ENCODE measurements around the gene ABHD11.
A peak's percentile ranks its signal among the peaks of the same experiment; 100 is the strongest.
"Not testable (repeated sequence)": the region's sequence is repeated elsewhere in the genome, so short reads cannot be mapped to it uniquely, and the experiment has no call there.

ABHD11 gene

DNA sequence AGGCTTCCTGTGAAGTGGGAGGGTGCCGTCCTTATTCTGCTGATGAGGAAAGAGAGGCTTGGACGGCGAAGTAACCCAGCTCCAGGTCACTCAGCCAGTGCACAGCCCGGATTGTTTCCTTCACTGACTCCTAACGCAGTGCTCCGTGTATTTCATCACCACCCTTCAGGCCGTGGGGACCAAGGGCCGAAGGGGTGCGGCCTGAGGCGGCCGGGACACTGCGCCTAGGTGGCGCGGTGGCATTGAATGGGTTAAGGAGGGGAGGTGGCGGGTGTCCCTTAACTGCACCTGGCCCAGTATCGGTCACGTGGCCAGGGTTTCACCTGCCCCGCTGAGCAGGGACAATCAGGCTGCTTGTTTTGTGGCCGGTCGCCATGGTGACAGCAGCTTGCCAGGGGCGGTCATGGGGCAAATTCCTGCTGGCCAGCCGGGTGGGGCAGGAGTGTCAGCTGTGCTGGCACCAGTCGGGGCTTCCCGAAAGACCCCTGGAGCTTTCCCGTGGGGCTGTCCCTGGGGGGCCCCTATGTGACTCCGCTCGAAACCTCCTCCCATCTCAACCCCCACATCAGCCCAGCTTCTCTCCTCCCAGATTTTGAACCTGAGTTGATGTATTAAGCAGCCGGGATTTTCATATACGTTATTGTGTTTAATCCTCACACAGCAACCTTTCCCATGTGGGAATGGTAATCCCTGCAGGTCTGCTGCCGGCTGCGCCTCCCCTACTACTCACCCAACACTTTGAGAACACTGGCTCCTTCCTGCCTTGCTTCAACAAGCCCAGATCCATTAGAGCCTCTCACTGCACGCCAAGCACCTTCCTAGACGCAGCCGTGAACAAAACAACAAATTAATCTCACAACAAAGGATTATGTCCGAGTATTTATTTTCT, 4.4 kb upstream of the ABHD11 start:
- DNase-seq (ENCODE audit: low read depth), result no peak

DNA sequence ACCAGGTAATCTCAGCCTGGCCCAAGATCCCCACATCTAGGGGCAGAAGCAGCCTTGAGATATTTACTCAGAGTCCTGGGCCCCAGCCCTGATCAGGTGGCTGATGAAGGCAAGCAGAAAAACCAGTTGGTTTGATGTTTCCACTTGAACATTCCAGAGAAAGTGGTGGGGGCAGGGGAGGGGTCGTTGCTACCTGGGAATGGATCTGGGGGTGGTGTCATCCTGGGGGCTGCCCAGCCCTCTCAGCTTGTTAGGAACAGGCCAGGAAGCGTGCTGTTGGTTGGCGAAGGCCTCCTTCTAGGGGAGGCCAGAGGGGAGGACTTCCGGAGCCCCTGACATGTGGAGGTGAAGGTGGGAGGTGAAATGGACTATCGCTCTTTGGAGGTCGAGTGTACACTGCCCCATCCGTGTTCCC, 3.7 kb upstream of the ABHD11 start:
- DNase-seq (ENCODE audit: low read depth), result no peak

DNA sequence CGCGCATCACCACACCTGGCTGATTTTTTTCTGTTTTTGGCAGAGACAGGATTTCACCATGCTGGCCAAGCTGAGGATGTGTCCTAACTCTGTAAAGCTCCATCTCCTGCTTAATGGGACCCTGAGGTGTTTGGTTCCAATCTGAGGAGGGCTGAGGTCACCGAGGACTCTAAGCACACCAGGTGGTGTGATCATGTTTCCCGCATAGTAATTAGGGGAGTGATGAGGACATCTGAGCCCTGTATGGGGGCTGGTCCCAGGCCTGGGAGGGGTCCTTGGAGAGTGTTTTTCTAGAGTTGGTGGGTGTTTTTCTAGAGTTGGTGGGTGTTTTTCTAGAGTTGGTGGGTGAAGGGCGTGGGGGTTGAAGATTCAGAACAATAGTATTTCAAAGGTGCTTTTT, 3.0 kb upstream of the ABHD11 start:
- DNase-seq (ENCODE audit: low read depth), result no peak

DNA sequence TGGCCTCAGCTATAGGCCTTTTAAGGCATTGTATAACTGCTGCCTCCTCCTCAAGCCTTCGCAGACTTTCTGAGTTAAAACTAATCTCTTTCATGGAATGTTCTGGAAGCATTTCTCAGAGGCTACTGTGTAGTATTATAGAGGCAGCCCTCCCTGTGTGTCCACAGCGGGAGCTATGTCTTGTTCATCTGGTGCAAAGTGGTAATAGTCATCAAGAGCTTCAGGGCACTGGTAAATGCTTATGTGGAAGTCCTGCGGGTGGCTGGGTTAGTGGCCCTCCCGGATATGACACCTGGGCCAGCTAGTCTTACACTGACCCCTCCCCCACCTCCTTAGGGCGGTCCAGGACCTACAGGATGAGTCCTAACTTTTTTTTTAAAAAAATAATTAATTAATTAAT, 2.2 kb upstream of the ABHD11 start:
- DNase-seq (ENCODE audit: low read depth), result no peak

DNA sequence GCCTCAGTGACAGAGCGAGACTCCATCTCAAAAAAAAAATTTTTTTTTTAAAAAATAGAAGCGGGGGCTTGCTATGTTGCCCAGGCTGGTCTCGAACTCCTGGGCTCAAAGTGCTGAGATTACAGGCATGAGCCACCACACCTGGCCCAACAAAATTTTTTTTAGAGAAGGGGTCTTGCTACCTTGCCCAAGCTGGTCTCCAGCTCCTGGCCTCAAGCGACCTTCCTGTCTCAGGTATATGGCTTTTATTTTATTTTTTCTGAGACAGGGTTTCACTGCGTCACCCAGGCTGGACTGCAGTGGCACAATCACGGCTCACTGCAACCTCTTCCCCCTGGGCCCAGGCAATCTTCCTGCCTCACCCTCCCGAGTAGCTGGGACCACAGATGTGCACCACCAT, 1.6 kb upstream of the ABHD11 start:
- no peak for DNase-seq (ENCODE audit: low read depth)

DNA sequence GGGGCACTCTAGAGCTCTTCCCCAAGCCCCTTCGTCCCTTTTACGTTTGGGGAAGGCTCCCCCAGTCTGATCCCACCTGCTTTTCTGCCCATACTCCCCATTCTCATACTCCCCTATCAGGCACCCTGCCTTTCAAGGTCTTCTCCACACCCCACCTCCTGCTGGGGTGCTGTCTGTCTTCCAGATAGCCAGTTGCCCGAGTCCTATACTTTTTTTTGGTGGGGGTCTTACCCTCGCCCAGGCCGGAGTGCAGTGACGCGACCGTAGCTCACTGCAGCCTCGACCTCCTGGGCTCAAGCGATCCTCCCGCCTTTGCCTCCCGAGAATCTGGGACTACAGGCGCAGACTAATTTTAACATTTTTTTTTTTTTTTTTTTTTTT, 775 bp upstream of the ABHD11 start:
- DNase-seq (ENCODE audit: low read depth), result no peak

DNA sequence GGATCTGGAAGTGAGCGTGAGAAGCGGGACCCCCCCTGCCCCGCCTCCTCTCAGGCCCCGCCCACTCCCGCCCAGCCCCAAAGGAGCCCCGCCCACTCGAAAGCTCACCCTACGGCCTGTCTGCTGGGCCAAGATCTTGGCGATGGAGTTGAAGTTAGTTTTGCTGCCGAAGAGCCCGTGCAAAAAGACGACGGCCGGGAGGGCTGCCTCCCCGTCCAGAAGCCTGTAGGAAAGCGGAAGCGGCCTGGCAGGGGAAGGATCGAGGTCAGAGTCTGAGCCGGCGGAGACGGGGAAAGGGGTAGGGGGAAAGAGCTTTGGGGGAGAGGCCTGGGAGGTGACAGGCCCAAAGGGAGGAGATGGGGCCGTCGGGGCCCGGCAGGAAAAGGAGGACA, 386 bp downstream of the ABHD11 start:
- peak; percentile 58 for DNase-seq (ENCODE audit: low read depth)

DNA sequence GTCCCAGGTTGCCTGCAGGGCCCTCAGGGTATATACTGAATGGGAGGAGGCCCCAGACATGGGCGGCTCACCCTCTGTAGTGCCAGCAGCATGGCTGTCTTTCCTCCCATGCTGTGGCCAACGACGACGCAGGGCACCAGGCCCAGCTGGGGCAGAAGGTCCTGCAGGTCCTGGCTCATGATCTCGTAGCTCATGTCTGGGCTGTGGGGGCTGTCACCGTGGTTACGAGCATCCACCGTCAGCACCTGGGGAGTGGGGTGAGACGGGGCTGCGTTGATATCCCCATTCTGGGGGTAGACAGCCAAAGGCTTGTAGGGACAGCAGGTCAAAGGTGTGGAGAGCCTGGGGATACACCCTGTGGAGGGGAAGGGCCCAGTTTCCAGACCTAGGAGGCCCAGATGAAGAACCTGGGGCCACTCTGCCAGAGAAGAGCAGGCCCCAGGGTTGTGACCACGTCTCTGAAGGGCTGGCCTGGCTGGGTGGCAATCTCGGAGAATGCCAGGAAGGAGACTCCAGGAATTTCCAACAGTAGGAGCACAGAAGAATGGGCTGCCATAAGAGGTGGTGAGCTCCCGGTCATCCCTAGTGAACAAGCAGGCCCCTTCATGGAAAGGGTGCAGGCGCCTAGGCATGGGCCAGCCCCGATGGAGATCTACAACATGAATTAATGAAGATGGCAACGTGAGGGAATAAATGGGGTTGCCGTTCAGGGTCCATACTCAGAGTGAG, 947 bp downstream of the ABHD11 start:
- DNase-seq (ENCODE audit: low read depth), result no peak

DNA sequence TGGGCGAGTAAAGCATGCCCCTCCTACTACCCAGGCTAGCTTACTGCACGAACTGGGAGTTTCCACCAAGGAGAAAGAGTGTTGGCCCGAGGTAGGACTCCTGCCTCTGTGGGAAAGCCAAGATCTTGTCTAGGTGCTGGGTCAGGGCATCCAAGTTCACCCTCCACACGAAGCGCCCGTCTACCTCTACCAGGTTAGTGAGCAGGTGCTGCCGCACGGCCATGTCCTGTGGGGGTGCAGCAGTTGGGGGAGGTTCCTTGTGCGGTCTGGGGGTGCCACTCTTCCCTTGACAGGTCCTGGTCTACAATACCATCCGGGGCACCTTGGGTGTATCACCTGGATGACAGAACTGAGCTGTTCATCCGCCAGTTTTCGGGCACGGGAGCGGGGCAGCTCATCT, 1.7 kb downstream of the ABHD11 start:
- no peak for DNase-seq (ENCODE audit: low read depth)

DNA sequence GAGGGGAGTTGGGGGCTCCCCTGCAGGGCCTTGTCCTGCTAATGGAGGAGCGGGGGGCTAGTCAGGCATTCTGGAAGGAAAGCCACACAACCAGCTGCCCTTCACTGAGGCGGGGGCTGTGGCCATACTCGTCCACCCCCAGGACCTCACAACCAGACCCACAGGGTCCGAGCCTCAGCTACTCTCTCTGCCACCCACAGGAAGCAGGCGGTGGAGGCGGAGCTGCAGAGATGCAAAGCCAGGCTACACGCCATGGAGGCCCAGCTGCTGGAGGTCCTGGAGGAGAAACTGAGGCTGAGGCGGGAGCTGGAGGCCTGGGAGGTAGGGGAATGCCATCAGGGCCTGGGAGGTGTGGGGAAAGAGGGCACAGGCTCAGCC, 3.1 kb downstream of the ABHD11 start:
- DNase-seq (ENCODE audit: low read depth), result no peak

DNA sequence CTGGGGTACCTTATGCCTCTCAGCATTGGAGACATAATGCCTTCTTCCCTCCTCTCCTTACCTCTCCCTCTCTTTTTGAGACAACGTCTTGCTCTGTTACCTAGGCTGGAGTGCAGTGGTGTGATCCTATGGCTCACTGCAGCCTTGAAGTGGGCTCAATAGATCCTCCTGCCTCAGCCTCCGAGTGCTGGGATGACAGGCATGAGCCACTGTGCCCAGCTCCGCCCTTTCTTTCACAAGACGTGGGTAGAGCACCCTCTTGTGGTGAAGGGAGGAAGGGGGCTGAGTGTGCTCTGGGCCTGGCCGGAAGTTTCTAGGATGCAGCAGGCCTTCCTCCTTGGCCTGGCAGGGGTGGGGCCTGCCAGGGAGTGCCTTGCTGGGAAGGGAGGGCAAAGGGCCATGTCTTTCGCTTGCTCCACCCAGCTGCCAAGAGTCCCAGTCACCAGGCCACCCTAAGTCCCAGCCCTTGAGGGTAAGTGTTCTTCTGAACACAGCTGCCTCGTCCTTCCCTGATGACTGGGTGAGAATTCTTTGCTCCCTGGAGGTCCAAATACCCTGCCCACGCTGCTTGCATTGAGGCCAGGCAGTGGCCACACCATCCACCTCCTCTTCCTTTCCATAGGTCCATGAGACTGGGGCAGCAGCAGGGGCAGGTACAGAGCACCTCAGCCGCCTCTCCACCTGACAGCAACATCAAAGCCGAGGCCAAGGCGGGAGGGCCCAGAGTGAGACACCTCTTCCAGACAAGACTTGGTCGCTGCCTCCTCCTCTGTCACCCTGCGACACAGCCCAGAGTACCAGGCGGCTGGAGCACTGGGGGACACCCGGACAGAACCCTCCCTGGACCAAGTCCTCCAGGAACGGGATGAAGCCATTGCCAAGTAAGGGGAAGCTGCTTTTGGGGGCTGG, 3.7 kb downstream of the ABHD11 start:
- DNase-seq (ENCODE audit: low read depth), result peak; percentile 79

DNA sequence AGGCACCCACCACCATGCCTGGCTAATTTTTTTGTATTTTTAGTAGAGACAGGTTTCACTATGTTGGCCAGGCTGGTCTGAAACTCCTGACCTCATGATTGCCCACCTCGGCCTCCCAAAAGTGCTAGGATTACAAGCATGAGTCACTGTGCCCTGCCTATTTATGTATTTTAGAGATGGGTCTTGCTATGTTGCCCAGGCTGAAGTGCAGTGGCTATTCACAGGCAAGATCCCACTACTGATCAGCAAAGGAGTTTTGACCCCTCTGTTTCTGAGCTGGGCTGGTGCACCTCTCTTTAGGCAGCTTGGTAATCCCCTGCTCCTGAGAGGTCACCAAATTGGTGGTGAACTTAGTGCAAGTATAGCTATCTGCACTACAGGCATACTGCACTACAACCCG, 6.2 kb downstream of the ABHD11 start:
- no peak for DNase-seq (ENCODE audit: low read depth)

DNA sequence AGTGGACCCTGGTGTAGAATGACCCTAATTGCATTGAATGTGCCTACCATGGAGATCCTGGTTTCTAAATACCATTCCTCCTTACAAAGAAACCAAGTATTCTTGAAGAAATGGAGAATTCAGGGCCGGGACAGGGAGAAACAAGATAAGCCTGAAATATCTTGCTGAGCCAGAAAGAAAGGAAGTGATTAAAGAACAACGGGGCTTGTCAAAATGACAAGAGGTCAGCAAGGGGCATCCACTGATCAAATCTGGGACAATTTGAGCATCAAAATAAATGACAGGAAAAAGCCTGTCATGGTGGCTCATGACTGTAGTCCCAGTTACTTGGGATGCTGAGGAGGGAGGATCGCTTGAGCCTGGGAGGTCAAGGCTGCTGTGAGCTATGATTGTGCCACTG, 8.1 kb downstream of the ABHD11 start:
- no peak for DNase-seq (ENCODE audit: low read depth)

DNA sequence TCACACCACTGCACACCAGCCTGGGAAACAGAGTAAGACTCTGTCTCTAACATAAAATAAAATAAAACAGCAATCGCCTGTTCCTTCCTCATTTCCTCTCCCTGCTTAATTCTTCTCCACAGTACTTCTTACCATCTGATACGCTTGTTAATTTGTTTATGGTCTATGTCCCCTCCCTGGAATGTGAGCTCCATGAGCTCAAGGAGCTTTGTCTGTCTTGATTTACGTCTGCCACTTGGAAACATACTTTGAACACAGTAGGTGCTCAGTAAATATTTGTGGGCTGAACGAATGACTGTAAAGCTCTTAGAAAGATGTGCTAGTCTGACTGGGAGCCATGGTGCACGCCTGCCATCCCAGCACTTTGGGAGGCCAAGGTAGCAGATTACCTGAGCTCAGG, 10.1 kb downstream of the ABHD11 start:
- DNase-seq (ENCODE audit: low read depth), result no peak

DNA sequence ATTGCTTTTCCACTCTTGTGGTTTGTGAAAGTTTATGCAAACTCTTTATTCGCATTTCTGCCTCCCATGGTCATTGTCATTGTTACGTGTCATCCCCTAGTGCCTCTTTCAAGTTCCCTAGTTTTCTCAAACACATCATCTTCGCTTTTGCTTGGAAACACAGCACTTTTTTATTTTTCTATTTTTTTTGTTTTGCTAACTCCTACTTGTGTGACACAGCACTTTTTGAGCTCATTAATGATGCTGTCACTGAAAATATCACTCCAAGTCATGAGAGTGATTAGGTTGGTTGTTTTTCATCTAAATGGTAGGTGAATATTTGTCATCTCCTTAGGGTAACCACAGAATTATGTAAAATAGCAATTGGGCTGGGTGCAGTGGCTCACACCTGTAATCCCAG, 10.7 kb downstream of the ABHD11 start:
- no peak for DNase-seq (ENCODE audit: low read depth)

DNA sequence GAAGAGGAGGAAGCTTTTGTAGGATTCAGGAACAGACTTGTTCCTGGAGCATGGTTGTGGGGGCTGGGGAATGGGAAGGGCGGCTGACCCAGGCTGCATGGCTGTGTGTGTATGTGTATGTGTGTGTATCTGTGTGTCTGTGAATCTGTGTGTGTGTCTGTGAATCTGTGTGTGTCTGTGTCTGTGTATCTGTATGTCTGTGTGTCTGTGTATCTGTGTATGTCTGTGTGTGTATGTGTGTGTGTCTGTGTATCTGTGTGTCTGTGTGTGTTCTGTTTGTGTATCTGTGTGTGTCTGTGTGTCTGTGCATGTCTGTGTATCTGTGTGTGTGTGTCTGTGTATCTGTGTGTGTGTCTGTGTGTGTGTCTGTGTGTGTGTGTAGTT, 12.5 kb downstream of the ABHD11 start:
- DNase-seq (ENCODE audit: low read depth), result no peak

DNA sequence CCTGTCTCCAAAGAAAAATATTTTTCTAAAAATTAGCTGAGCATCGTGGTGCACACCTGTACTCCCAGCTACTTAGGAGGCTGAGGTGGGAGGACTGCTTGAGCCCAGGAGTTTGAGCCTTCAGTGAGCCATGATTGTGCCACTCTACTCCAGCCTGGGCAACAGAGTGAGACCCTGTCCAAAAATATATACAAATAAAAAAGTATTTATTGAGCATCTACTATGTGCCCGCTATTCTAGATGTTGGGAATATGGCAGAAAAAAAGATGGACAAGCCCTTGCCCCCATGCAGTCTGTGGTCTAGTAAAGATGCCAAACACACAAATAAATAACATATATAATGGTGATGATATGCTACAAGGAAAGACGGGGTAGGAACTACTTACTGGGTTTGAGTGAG, 14.8 kb downstream of the ABHD11 start:
- no peak for DNase-seq (ENCODE audit: low read depth)

DNA sequence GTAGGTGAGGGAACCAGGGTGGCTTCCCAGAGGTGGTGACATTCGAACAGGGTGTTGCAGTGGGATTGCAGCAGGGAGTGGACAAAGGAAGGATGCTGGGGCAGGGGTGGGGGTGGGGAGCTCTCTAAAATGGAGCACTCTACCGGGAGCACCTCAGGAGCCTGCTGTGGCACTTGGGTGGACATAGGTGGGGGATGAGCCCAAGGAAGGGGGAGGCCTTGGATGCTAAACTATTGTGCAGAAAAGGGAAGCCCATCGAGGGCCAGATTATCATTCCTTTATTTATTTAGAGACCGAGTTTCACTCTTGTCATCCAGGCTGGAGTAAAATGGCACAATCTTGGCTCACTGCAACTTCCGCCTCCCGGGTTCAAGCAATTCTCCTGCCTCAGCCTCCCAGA, 15.8 kb downstream of the ABHD11 start:
- no peak for DNase-seq (ENCODE audit: low read depth)

DNA sequence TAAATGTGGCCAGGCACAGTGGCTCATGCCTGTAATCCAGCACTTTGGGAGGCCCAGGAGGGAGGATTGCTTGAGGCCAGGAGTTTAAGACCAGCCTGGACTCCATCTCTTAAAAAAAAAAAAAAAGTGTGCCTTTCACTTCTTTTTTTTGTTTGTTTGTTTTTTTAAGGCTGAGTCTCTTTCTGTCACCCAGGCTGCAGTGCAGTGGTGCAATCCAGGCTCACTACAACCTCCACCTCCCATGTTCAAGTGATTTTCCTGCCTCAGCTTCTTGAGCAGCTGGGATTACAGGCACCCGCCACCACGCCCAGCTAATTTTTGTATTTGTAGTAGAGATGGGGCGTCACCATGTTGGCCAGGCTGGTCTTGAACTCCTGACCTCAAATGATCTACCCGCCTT, 16.4 kb downstream of the ABHD11 start:
- DNase-seq (ENCODE audit: low read depth), result not testable (repeated sequence)

DNA sequence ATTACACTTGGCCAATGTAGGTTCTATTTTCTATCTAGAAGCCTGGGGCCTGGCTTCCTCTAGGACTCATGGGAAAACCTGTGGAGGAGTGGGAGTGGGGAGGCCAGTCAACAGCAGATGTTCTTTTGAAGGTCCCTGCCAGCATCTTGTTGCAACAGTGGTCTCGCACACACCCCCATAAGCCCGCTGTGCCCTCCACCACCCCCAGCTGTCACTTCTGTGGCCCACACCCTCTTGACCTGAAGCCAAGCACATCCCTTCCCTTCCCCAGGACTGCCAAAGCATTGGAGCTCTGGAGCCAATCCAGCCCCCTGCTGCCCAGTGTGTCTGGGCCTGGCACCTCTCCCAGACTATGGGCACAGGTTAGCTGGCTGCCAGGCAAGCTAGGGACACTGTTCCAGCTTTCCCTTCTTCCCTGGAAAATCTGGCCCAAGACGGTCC, 17.2 kb downstream of the ABHD11 start:
- no peak for DNase-seq (ENCODE audit: low read depth)

DNA sequence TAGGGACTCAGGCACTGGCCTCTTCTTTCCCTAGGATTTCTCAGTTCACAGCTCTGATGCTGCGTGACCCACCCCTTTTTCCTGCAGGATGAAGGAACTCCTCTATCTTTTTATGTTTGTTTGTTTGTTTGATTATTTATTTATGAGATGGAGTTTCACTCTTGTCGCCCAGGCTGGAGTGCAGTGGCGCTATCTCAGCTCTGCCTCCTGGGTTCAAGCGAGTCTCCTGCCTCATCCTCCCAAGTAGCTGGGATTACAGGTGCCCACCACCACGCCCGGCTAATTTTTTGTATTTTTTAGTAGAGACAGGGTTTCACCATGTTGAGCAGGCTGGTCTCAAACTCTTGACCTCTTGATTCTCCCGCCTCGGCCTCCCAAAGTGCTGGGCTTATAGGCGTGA, 18.2 kb downstream of the ABHD11 start:
- DNase-seq (ENCODE audit: low read depth), result not testable (repeated sequence)

DNA sequence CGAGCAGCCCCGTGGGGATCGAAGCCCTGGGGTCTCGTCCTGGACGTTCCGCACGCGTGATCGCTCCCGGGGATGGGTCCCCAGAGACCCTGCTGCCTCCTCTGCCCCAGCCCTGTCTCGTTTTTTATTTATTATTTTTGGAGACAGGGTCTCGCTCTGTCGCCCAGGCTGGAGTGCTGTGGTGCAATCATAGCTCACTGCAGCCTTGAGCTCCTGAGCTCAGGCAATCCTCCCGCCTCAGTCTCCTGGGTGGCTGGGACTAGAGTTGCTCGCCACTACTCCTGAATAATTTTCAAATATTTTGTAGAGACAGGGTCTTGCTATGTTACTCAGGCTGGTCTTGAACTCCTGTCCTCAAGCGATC, 18.8 kb downstream of the ABHD11 start:
- no peak for DNase-seq (ENCODE audit: low read depth)
